Cardiac muscle cell (in vitro differentiated cells and primary cell): ENCODE results near the gene MPPED1. TPM values are rescaled to one million over a fixed set of nuclear protein-coding genes. Genes with fewer than 3 reads are reported as not detected.

Source experiments
- DNase-seq, 2 donors: peaks; one replicate each; pipeline versions ENCODE4 v3.0.0 to v3.0.0-alpha.2; 2010 to 2017; ENCODE audit warnings: low read depth in 1 of 2, low spot score in 1 of 2
- H3K27ac ChIP-seq: fragments of 200-600 bp; sonication (generic); 2 replicates; pipeline ENCODE4 v1.5.1; 2016
- H3K27me3 ChIP-seq: fragments of 200-600 bp; sonication (generic); 2 replicates; pipeline ENCODE4 v1.6.0; 2016; ENCODE audit warnings: control low read depth
- H3K36me3 ChIP-seq: fragments of 200-600 bp; sonication (generic); 2 replicates; pipeline ENCODE4 v1.5.1; 2016; ENCODE audit warnings: control low read depth
- H3K4me1 ChIP-seq: fragments of 200-600 bp; sonication (generic); 2 replicates; pipeline ENCODE4 v1.8.1; 2017; ENCODE audit warnings: low read depth, mild to moderate bottlenecking, mixed run types
- H3K4me3 ChIP-seq: fragments of 200-600 bp; sonication (generic); 2 replicates; pipeline ENCODE4 v1.5.1; 2016; ENCODE audit warnings: mild to moderate bottlenecking
- H3K9me3 ChIP-seq: fragments of 200-600 bp; sonication (generic); 2 replicates; pipeline ENCODE4 v1.5.1; 2017; ENCODE audit warnings: low read depth, mild to moderate bottlenecking, control low read depth
- CTCF ChIP-seq: IDR thresholded peaks from 2 replicates; pipeline ENCODE4 v1.5.1; 2012; ENCODE audit warnings: low read depth, mild to moderate bottlenecking, low read length
- polyA plus RNA-seq: library from polyadenylated mRNA; unstranded; fragments of >200 nt; fragmentation: Nextera tagmentation; extraction: Ambion mirVana; gene quantifications from 2 replicates; pipeline ENCODE4 v1.2.1, GENCODE V29; 2016
- total RNA-seq: library from RNA; depleted of rRNA; stranded (reverse); fragments of >200 nt; gene quantifications from 2 replicates; pipeline ENCODE4 v1.2.3, GENCODE V29; 2016

MPPED1 gene
- total and polyA plus RNA-seq, 2 experiments from 2014 or later = 0.12 TPM; not detected in 1

GRCh38 chr22:43455846-43456245 lies 44.0 kb downstream of the MPPED1 start:
- H3K27me3 ChIP-seq = peaks cover 3% of the 10 kb centered on the region
- no peak for DNase-seq
- TF ChIP-seq CTCF = no peak
- H3K4me3 ChIP-seq = no peak overlapping the region
- H3K9me3 ChIP-seq = no peaks in the 10 kb centered on the region
- H3K4me1 ChIP-seq = no peaks in the 10 kb centered on the region
- no peak overlapping the region for H3K27ac ChIP-seq
- no peaks in the 10 kb centered on the region for H3K36me3 ChIP-seq

- Histone ChIP-seq H3K4me1 (no peaks in the 10 kb centered on the region), H3K36me3 (no peaks in the 10 kb centered on the region), H3K9me3 (no peaks in the 10 kb centered on the region), H3K4me3 (no peak overlapping the region), H3K27me3 (peaks cover 3% of the 10 kb centered on the region), H3K27ac (no peak overlapping the region)
- DNase-seq = no peak
- no peak for TF ChIP-seq CTCF
These were observed 45.2 kb downstream of the MPPED1 start for GRCh38 chr22:43457002-43457401.

DNA sequence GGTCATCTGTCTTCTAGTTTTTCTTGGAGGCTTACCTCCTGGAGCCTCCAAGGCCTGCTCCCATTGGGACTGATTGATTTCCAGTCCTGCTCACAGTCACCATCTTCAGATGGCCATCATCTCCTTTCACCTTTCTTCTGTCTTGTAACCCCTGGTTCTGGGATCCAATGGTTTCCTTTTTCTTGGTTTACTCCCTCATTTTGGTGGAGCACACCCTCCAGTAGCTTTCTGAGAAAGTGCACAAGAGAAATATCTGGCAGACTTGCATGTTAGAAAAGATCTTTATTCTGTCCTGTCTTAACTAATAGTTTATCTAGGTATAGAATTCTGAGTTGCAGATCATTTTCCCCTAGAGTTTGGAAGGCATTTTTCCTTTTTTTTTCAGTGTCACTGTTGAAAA lies 50.9 kb downstream of the MPPED1 start:
- no peaks in the 10 kb centered on the region for H3K36me3 ChIP-seq
- no peaks in the 10 kb centered on the region for H3K4me1 ChIP-seq
- peaks cover 22% of the 10 kb centered on the region for H3K27me3 ChIP-seq
- H3K4me3 ChIP-seq = no peak overlapping the region
- H3K9me3 ChIP-seq = no peaks in the 10 kb centered on the region
- H3K27ac ChIP-seq = no peak overlapping the region
- TF ChIP-seq CTCF = no peak
- no peak for DNase-seq

GRCh38 chr22:43464809-43465208 lies 53.0 kb downstream of the MPPED1 start:
- no peak for TF ChIP-seq CTCF
- H3K4me1 ChIP-seq = no peaks in the 10 kb centered on the region
- no peaks in the 10 kb centered on the region for H3K36me3 ChIP-seq
- no peak for DNase-seq
- H3K27me3 ChIP-seq = peaks cover 32% of the 10 kb centered on the region
- no peak overlapping the region for H3K27ac ChIP-seq
- H3K9me3 ChIP-seq = no peaks in the 10 kb centered on the region
- no peak overlapping the region for H3K4me3 ChIP-seq

GRCh38 chr22:43465291-43466015 lies 53.6 kb downstream of the MPPED1 start:
- Histone ChIP-seq H3K36me3 (no peaks in the 10 kb centered on the region), H3K9me3 (no peaks in the 10 kb centered on the region), H3K27ac (no peak overlapping the region), H3K4me3 (no peak overlapping the region), H3K4me1 (no peaks in the 10 kb centered on the region), H3K27me3 (peaks cover 32% of the 10 kb centered on the region)
- no peak for TF ChIP-seq CTCF
- no peak for DNase-seq

- Histone ChIP-seq H3K27ac (no peak overlapping the region), H3K4me1 (no peaks in the 10 kb centered on the region), H3K9me3 (no peaks in the 10 kb centered on the region), H3K27me3 (peaks cover 36% of the 10 kb centered on the region), H3K4me3 (no peak overlapping the region), H3K36me3 (no peaks in the 10 kb centered on the region)
- DNase-seq = no peak
- no peak for TF ChIP-seq CTCF
These were observed 54.9 kb downstream of the MPPED1 start for GRCh38 chr22:43466710-43467109.
